HG03103 (cell line): ENCODE measurements around the gene INKA1.
"Not testable (repeated sequence)": the region's sequence is repeated elsewhere in the genome, so short reads cannot be mapped to it uniquely, and the experiment has no call there.

Experiments
- ATAC-seq: cut with Tn5 transposase; IDR thresholded peaks from one replicate; pipeline ENCODE4 v1.9.1; 2021; ENCODE audit warnings: low read depth; ENCODE audit not compliant: unreplicated experiment

The INKA1 gene

DNA sequence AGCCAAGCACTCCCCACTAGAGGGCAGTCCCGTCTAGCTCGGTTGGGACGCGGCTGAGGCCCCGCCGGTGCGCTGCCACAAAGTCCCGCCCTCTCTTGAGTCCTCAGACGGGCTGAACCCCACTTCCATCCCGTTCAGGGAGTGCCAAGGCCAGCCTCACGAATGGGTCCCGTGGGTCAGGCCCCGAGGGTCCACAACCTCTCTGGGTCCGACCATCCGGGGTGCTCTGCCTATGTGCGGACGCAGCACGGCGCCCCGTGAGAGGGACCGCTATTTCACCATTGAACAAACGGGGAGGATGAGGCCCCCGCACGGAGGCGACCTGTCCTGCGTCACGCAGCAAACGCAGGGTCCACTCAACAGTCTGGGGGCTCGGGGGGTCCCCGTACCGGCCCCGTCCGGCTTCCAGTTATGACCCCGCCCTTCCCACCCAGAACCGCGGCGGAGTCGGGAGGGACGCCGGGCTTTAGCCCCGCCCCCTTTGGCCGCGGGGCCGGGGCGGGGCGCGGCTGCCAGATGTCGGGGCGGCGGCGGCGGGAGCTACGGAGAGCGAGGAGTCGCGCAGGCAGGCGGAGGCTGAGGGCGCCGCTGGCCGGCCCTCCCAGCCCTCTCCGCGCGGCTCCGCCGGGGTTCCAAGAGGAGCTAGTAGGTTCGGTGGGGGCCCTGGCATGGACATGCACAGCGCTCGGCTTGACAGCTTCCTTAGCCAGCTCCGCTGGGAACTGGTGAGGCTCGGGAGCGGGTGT is at the start of gene INKA1:
Gene INKA1, plus strand, starts transcription at position 543 of the 746 bp plus-strand sequence. Its CDS starts 132 bp downstream, at position 675.
- ATAC-seq, result peak; percentile 51

- no peak for ATAC-seq
These were observed 48.5 kb upstream of the INKA1 start for GRCh38 chr3:49754536-49754935.

DNA sequence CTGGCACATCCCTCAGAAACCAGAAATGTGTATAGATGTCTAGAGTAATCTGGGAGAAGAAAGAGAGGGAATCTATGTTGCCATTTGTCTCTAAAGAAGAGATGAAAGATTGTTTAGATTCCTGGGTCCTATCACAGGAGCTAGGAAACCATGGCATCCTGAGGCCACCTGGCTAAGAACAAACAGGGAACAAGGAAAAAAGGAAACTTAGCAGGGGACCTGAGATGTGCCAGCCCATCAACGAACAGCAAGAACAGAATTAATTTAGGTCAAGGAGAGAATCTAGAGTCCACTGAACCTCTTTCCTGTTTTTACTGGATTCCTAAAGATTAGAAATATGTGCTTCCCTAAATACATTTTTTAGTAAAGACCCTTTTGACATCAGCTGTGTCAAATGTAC is 47.0 kb upstream of the INKA1 start:
- no peak for ATAC-seq

GRCh38 chr3:49757197-49757596 is 45.9 kb upstream of the INKA1 start:
- no peak for ATAC-seq

DNA sequence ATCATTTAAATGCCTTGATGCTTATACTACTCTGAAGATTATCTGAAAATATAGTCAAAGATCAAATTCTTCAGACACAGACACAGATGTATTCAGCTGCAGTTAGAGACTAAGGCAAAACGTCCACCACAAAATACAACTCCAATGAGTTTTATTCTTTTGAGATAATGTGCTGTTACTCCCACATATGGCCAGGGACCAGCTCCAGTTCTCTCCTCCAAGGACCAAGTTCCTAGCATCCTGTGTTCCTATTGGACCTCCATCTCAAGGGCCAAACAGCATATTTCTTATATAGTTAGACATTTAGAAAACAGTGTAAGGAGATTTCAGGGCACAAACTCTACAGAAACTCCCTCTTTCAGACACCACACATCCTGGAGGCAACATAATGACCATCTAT is 43.8 kb upstream of the INKA1 start:
- ATAC-seq, result no peak

GRCh38 chr3:49761661-49762060 is 41.4 kb upstream of the INKA1 start:
- no peak for ATAC-seq

- ATAC-seq, result no peak
These were observed 39.1 kb upstream of the INKA1 start for GRCh38 chr3:49763981-49764380.

DNA sequence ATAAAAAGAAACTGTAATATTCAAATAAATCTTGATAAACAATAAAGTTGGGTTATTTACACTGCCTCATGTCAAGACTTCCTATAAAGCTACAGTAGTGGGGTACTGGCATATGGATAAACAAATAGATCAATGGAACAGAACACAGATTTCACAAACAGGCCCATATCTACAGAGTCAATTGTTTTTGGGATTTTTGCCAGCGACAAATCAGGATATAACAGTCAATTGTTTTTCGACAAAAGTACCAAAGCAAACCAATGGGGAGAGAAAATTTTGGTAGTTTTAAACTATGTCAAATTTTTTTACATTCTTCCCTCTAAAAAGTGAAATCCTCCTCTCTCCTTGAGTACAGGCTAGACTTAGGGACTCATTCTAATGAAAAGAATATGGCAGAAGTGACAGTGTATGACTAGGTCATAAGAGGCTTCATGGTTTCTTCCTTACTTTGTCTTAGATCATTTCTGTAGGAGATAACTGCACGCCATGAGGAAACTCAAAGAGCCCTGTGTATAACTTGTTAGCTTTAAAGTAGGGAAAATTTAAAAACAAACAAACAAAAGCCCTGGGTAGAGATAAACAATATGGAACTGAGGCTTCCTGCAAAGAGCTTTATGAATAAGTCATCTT is 33.7 kb upstream of the INKA1 start:
- ATAC-seq, result no peak

DNA sequence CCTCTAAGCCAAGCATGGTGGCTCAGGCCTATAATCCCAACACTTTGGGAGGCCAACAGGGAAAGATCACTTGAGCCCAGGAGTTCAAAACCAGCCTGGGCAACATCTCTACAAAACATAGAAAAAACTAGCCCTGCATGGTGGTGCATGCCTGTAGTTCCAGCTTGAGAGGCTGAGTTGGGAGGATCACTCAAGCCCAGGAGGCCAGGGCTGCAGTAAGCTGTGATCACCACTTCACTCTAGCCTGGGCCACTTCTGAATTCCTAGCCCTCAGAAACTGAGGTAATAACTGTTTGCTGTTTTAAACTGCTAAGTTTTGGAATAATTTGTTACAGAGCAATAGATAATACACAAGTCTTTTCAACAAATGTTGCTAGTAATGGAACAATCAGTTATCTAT is 33.1 kb upstream of the INKA1 start:
- no peak for ATAC-seq

- ATAC-seq, result no peak
These were observed 31.6 kb upstream of the INKA1 start for GRCh38 chr3:49771340-49771938.

- no peak for ATAC-seq
These were observed 30.4 kb upstream of the INKA1 start for GRCh38 chr3:49772703-49773102.

GRCh38 chr3:49775538-49775937 is 27.5 kb upstream of the INKA1 start:
- ATAC-seq, result no peak

GRCh38 chr3:49776101-49776500 is 27.0 kb upstream of the INKA1 start:
- ATAC-seq, result not testable (repeated sequence)

- ATAC-seq, result no peak
These were observed 23.5 kb upstream of the INKA1 start for GRCh38 chr3:49779358-49780079.

GRCh38 chr3:49780080-49780974 is 22.7 kb upstream of the INKA1 start:
- ATAC-seq, result no peak

DNA sequence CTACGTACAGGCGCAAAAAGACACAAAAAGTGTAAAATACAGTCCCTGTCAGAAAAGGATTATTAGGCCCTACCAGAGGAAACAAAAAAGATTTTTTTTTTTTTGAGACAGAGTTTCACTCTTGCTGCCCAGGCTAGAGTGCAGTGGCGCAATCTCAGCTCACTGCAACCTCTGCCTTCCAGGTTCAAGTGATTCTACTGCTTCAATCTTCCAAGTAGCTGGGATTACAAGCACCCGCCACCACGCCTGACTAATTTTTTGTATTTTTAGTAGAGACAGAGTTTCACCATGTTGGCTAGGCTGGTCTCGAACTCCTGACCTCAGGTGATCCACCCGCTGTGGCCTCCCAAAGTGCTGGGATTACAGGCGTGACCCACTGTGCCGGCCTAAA is 22.1 kb upstream of the INKA1 start:
- ATAC-seq, result not testable (repeated sequence)

GRCh38 chr3:49781415-49782199 is 21.5 kb upstream of the INKA1 start:
- no peak for ATAC-seq

DNA sequence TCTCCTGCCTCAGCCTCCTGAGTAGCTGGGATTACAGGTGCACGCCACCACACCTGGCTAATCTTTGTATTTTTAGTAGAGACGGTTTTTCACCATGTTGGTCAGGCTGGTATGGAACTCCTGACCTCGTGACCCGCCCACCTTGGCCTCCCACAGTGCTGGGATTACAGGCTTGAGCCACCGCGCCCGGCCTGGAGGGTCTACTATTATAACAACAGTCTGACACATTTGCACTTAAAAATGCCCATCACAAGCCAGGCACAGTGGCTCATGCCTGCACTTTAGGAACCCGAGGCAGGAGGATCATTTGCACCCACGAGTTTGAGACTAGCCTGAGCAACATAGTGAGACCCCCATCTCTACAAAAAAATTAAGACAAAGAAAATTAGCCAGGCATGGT is 20.8 kb upstream of the INKA1 start:
- ATAC-seq, result not testable (repeated sequence)

GRCh38 chr3:49785565-49786356 is 17.3 kb upstream of the INKA1 start:
- ATAC-seq, result peak; percentile 28
